Measurements from ENCODE around the gene ATP5F1D. TPM values are rescaled to one million over a fixed set of nuclear protein-coding genes. Genes with fewer than 3 reads are reported as not detected.

Gene ATP5F1D
- total RNA-seq, 1 donor from 2014 or later = 116 TPM

DNA sequence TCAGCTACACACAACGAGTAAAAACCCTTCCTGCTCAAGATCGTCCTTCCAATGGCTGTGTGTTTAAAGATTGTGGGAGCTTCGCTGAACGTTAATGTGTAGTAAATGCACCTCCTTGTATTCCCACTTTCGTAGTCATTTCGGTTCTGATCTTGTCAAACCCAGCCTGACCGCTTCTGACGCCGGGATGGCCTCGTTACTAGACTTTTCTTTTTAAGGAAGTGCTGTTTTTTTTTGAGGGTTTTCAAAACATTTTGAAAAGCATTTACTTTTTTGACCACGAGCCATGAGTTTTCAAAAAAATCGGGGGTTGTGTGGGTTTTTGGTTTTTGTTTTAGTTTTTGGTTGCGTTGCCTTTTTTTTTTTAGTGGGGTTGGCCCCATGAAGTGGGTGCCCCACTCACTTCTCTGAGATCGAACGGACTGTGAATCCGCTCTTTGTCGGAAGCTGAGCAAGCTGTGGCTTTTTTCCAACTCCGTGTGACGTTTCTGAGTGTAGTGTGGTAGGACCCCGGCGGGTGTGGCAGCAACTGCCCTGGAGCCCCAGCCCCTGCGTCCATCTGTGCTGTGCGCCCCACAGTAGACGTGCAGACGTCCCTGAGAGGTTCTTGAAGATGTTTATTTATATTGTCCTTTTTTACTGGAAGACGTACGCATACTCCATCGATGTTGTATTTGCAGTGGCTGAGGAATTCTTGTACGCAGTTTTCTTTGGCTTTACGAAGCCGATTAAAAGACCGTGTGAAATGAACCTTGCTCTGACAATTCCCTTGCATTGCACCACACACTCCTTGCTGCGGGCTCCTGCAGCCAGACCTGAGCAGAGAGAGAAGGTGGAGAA is 31.1 kb downstream of the ATP5F1D start:
- Histone ChIP-seq H3K9me3 (no peaks in the 10 kb centered on the region), H3K4me3 (peak overlapping the region; percentile 94), H3K27ac (peak overlapping the region; percentile 1), H3K4me1 (peaks cover 82% of the 10 kb centered on the region), H3K27me3 (ENCODE audit: low read depth) (no peaks in the 10 kb centered on the region), H3K36me3 (peaks cover 56% of the 10 kb centered on the region)
- no peak for DNase-seq
- intact Hi-C loops (cut with DNase I) = no loop called here
- TF ChIP-seq, protein P1, sequence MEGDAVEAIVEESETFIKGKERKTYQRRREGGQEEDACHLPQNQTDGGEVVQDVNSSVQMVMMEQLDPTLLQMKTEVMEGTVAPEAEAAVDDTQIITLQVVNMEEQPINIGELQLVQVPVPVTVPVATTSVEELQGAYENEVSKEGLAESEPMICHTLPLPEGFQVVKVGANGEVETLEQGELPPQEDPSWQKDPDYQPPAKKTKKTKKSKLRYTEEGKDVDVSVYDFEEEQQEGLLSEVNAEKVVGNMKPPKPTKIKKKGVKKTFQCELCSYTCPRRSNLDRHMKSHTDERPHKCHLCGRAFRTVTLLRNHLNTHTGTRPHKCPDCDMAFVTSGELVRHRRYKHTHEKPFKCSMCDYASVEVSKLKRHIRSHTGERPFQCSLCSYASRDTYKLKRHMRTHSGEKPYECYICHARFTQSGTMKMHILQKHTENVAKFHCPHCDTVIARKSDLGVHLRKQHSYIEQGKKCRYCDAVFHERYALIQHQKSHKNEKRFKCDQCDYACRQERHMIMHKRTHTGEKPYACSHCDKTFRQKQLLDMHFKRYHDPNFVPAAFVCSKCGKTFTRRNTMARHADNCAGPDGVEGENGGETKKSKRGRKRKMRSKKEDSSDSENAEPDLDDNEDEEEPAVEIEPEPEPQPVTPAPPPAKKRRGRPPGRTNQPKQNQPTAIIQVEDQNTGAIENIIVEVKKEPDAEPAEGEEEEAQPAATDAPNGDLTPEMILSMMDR (IDR thresholded peaks at IDR 0.05) = no peak
- no peak for ATAC-seq

DNA sequence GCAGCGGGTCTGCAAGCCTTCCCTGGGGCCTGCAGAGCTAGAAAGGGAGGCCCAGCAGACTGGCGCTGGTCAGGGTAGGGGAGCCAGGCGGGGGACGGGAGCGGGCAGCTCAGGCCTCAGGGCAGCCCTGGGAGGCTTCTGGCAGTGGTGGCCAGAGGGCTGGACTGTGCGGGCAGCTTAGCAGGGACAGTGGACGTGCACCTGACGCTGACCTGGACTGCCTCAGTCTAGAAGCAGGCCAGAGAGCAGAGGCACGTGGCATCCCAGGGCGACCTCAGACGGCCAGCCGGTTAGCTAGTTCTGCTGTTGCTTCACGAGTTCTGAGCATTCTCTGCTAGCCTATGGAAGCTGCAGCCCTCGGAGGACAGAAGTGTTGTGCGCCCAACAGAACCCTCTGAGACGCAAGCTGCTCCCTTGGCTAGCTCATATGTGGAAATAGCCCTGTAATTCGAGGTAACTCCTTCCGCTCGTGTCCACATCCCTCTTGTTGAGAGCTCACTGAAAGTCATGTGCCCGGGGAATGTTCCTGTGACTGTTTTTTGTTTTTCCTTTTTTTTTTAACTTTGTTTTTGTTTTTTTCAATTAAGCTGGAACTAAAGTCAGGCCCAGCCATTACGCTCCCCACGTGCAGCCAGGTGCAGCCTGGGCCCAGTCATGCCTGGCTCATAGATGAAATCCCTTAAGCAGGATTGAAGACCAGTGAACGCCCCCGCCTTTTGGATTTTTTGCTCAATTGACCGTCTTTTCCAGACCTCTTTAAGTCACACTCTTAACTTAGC is 31.9 kb downstream of the ATP5F1D start:
- Histone ChIP-seq H3K27me3 (ENCODE audit: low read depth) (no peaks in the 10 kb centered on the region), H3K4me1 (peaks cover 74% of the 10 kb centered on the region), H3K9me3 (no peaks in the 10 kb centered on the region), H3K27ac (peak overlapping the region; percentile 98), H3K36me3 (peaks cover 59% of the 10 kb centered on the region), H3K4me3 (peak overlapping the region; percentile 9)
- DNase-seq = no peak
- ATAC-seq = no peak
- intact Hi-C loops (cut with DNase I) = no loop called here
- TF ChIP-seq, protein P1 (IDR thresholded peaks at IDR 0.05) = no peak

DNA sequence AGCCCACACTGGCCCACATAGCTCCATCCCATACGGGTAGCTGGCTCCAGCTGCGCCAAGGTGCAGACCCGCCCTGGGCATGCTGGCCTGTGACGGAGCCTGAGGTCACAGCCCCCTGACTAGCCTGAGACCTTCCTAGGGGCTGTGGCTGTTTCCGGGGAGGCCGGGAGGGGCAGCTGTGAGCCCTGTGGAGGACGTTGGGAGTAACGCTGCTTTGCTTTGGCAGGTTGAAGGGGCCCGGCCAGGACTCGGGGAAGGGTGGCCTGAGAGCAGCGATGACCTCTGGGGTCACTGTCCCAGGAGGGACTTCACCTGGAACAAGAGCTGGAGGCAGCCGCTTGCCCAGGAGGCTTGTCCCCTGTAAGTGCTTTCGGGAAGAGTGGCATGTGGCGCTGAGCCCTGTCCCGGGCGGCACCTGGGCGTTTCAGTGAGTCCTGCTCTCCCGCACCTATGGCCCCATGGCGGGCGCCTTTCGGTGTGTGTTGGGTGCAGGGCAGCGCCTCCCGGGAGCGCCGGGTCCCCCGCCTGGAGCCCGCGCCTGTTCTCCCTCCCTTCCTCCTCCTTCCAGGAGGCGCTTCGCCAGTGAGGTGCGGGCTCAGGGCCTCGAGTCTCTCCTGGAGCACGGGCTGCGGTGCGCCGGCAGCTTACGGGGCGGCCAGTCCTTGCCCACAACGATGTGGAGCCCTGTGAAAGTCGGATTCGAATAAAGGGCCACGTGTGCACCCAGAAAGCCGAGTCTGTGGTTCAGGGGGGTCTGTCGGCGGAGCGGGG is 32.7 kb downstream of the ATP5F1D start:
- intact Hi-C loops (cut with DNase I) = no loop called here
- H3K4me3 ChIP-seq = peak overlapping the region; percentile 69
- H3K9me3 ChIP-seq = no peaks in the 10 kb centered on the region
- TF ChIP-seq, protein P1 (IDR thresholded peaks at IDR 0.05) = no peak
- peaks cover 70% of the 10 kb centered on the region for H3K4me1 ChIP-seq
- peak overlapping the region; percentile 98 for H3K27ac ChIP-seq
- H3K36me3 ChIP-seq = peaks cover 66% of the 10 kb centered on the region
- H3K27me3 ChIP-seq (ENCODE audit: low read depth) = no peaks in the 10 kb centered on the region
- ATAC-seq = no peak
- DNase-seq = no peak

DNA sequence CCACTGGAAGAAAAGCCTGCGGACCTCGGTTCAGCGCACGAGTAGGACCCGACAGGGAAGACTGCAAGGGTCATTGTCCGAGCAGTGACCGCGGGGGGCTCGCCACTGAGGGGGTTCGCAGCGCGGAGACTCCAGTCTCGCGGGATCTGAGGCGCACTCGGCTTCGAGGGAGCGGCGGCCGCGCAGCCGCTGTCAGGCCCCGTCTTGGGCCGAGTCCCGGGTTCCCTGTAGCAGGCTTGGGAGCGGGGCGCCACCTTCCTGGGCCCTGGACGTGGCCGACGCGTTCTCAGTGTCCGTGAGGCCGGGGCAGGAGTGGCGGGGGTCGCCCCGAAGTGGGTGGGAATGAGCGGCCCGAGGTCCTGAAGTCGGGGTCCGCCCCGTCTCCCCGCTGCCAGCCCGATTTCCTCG is 33.3 kb downstream of the ATP5F1D start:
- Histone ChIP-seq H3K9me3 (no peaks in the 10 kb centered on the region), H3K27me3 (ENCODE audit: low read depth) (no peaks in the 10 kb centered on the region), H3K4me3 (peak overlapping the region; percentile 69), H3K4me1 (peaks cover 72% of the 10 kb centered on the region), H3K36me3 (peaks cover 70% of the 10 kb centered on the region), H3K27ac (peak overlapping the region; percentile 98)
- DNase-seq (peak; percentile 58), ATAC-seq (no peak)
- intact Hi-C loops (cut with DNase I) = no loop called here
- TF ChIP-seq, protein P1 (IDR thresholded peaks at IDR 0.05) = no peak

All from lower lobe of right lung (tissue), 2 donors.